ENCODE results near the gene RNF141. TPM values are rescaled to one million over a fixed set of nuclear protein-coding genes. Genes with fewer than 3 reads are reported as not detected.

Gene RNF141
- total and polyA plus RNA-seq, 10 of the 15 experiments (the other 5 are each of a cell fraction or from before 2014, with no cell fraction given): 7.6 to 36.8 (median 13.6) TPM

- TF ChIP-seq NR2C2 (IDR thresholded peaks at IDR 0.05; ENCODE audit: borderline replicate concordance, control insufficient read depth, insufficient read length, low read depth) (no peak), ZNF592 (IDR thresholded peaks at IDR 0.05) (no peak), NFIC (IDR thresholded peaks at IDR 0.05; ENCODE audit: low read depth, low read length) (no peak), SMAD5 (IDR thresholded peaks at IDR 0.05; ENCODE audit: low read depth) (no peak), ETV6 (conservative IDR thresholded peaks at IDR 0.05 in 1 of 2, IDR thresholded peaks at IDR 0.05 in 1 of 2; ENCODE audit: borderline replicate concordance in 1 of 2, low read depth in 1 of 2) (no peak), SUPT20H (IDR thresholded peaks at IDR 0.05; ENCODE audit: borderline replicate concordance, control insufficient read depth, low read depth, low read length) (no peak), BACH1 (IDR thresholded peaks at IDR 0.05; ENCODE audit: borderline replicate concordance) (no peak), BHLHE40 (IDR thresholded peaks at IDR 0.05; ENCODE audit: borderline replicate concordance in 1 of 2, low read depth in 2 of 2, low read length in 1 of 2) (no peak), CUX1 (IDR thresholded peaks at IDR 0.05; ENCODE audit: insufficient replicate concordance, low read depth, low read length) (no peak)
Measured at GRCh38 chr11:10576035-10576398, 35.0 kb upstream of the RNF141 start (continued).

All from GM12878 (cell line).